Omental fat pad (tissue), 4 donors: ENCODE data around the gene PLPPR3. TPM values are rescaled to one million over a fixed set of nuclear protein-coding genes. Genes with fewer than 3 reads are reported as not detected.

ENCODE experiments used
- ATAC-seq: fragments of 150-250 bp; one replicate; pipeline ENCODE4 v1.9.1; 2016; ENCODE audit warnings: mild to moderate bottlenecking, moderate library complexity; ENCODE audit not compliant: low FRiP score
- DNase-seq: peaks from one replicate; pipeline ENCODE4 v3.0.0-alpha.2; 2019; ENCODE audit warnings: low spot score
- total RNA-seq, 4 donors: library from RNA; depleted of rRNA; stranded (reverse); fragments of >200 nt; gene quantifications; one replicate each; pipeline ENCODE4 v1.1.0, GENCODE V29; 2016
- TF ChIP-seq, protein P1 (sequence below), 3 donors: fragments of 450-650 bp; IDR thresholded peaks; one replicate each; pipeline ENCODE4 v1.5.1; 2016 to 2017; ENCODE audit warnings: antibody characterized with exemption in 3 of 3, mild to moderate bottlenecking in 3 of 3, moderate library complexity in 2 of 3

The PLPPR3 gene
- total RNA-seq, 4 donors from 2014 or later, result not detected

DNA sequence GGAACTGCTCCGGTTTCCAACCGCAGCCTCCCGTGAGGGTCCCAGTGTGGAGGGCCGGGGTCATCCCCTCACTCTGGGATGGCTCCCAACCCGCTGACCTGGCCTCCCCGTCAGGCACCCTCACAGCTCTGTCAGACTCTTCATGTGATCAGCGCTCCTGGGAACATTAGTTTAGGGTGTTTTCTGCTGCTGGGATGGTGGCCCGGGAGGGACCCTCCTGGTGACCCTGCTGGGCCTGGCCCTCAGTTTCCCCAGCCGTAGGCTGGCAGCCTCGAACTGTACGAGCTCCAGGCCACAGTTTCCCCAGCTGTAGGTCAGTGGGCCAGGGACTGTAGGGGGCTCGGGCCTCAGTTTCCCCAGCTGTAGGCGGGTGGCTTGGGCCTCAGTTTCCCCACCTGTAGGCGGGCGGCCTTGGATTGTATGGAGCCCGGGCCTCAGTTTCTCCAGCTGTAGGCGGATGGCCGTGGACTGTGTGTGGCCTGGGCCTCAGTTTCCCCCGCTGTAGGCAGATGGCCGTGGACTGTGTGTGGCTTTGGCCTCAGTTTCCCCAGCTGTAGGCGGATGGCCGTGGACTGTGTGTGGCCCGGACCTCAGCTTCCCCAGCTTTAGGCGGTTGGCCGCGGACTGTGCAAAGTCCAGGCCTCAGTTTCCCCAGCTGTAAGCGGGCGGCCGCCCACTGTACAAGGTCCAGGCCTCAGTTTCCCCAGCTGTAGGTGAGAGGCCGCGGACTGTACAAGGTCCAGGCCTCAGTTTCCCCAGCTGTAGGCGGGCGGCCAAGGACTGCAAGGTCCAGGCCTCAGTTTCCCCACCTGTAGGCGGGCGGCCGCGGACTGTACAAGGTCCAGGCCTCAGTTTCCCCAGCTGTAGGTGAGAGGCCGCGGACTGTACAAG lies 25.8 kb downstream of the PLPPR3 start:
- TF ChIP-seq, protein P1, sequence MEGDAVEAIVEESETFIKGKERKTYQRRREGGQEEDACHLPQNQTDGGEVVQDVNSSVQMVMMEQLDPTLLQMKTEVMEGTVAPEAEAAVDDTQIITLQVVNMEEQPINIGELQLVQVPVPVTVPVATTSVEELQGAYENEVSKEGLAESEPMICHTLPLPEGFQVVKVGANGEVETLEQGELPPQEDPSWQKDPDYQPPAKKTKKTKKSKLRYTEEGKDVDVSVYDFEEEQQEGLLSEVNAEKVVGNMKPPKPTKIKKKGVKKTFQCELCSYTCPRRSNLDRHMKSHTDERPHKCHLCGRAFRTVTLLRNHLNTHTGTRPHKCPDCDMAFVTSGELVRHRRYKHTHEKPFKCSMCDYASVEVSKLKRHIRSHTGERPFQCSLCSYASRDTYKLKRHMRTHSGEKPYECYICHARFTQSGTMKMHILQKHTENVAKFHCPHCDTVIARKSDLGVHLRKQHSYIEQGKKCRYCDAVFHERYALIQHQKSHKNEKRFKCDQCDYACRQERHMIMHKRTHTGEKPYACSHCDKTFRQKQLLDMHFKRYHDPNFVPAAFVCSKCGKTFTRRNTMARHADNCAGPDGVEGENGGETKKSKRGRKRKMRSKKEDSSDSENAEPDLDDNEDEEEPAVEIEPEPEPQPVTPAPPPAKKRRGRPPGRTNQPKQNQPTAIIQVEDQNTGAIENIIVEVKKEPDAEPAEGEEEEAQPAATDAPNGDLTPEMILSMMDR (IDR thresholded peaks at IDR 0.05), result no peak
- DNase-seq, result no peak
- no peak for ATAC-seq

DNA sequence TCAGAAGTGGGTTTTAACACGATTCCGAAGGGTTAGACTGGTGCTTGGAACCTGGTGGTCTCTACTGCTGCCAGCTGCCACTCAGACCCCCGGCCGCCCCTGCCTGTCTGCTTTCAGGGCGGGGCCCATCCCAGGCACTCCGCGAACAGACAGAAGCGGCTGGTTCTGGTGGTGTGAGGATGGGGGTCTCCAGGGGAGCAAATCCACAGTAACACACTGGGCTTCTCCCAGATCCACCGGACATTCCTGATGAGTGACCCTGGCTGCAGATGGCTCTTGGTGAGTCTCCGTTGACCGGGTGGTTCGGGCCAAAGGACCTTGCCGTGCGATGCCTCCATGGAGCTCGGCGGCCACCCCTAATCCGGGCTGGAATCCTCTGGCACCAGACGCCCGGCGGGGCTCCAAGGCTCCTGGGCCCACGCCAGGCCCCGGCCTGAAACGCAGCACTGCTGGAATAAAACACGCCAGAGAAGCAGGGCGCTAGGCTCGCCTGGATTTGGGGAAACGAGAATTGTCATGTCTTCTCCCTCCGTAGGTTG lies 26.6 kb downstream of the PLPPR3 start:
- TF ChIP-seq, protein P1 (IDR thresholded peaks at IDR 0.05), result no peak
- no peak for DNase-seq
- no peak for ATAC-seq

DNA sequence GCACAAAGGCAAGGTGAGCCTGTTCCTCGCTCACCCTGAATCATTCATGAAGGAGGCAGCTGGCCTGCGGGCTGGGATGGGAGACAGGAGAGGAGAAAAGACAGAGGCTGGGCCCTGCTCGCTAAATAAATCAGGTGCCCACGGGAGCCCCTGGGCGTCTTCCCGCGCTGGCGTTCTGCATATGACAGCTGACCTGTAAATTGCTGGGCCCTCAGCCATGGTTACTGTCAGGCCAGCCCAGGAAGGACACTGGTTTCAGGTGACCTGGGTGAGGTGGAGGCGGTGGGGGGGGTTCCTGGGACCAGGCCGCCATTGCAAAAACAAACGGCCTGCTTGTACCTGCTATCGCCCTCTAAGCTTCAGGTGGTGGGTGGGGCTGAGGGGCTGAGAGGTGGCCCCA lies 27.9 kb downstream of the PLPPR3 start:
- DNase-seq (no peak), ATAC-seq (no peak)
- TF ChIP-seq, protein P1 (IDR thresholded peaks at IDR 0.05), result no peak

DNA sequence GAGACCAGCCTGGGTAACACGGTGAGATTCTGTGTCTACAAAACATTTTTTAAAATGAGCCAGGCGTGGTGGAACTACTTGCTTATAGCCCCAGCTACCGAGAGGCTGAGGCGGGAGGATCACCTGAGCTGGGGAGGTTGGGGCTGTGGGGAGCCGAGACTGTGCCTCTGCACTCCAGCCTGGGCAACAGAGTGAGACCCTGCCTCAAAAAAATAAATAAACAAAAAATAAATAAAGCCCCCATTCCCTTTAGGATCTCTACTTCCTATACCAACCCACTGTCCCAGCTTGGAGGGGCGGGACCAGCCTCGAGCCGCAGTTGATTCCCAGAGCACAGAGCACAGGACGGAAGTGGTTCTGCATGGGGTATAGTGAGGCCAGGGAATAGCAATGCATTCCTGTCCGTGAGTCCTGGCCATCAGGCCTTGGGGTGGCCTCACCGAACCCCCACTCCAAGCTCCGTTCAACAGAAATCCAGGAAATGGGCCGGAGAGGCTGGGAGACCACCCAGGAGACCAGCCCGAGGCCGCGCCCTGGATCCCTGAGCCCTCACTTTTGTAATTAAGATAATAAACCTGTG lies 29.4 kb downstream of the PLPPR3 start:
- no peak for ATAC-seq
- DNase-seq, result no peak
- TF ChIP-seq, protein P1 (IDR thresholded peaks at IDR 0.05), result no peak

DNA sequence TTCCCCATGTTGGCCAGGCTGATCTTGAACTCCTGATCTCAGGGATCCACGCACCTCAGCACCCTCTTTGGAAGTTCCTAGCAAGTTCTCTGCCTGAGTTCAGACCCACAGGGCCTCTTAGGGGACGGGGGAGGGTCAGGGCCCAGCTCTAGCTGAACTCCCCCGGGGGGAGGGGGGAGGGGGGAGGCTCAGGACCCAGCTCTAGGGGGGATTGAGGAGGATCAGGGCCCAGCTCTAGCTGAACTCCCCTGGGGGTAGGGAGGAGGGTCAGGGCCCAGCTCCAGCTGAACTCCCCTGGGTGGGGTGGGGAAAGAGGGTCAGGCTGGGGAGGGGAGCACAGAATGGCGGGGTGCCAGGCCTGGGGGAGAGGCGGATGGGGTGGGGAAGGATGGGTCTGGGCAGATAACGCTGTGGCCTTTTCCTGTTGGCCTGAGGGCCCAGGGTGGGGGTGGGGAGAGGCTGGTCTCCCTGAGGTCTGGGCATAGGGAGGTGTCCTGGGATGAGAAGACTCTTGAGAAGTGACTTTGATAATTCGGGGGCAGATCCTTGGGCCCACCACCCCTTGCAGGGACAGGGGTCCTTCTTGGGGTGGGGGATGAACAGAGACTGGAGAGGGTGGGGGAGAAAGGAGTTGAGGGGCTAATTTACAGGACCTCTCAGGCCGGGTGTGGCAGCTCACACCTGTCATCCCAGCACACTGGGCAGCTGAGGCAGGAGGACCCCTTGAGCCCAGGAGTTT lies 30.0 kb downstream of the PLPPR3 start:
- ATAC-seq (no peak), DNase-seq (no peak)
- TF ChIP-seq, protein P1 (IDR thresholded peaks at IDR 0.05), result no peak

DNA sequence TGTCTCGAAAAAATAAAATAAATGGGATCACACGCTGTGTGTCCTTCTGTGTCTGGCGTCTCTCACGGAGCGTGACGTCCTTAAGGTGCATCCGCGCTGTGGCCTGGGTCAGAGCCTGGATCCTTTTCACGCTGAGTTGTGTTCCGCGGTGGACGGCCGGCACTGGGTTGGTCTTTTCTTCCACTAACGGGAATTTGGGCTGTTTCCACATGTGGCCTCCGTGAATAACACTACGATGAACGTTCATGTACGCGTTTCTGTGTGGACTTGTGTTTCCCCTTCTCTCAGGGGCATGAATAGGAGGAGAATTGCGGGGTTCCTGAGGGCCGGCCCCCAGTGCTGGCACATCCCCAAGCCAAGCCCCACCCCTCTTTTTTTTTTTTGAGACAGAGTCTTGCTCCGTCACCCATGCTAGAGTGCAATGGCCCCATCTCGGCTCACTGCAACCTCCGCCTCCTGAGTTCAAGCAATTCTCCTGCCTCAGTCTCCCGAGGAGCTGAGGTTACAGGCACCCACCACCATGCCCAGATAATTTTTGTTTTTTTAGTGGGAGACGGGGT lies 30.7 kb downstream of the PLPPR3 start:
- TF ChIP-seq, protein P1 (IDR thresholded peaks at IDR 0.05), result no peak
- ATAC-seq, result no peak
- no peak for DNase-seq
